ENCODE data around the gene VWA8.

VWA8 gene

DNA sequence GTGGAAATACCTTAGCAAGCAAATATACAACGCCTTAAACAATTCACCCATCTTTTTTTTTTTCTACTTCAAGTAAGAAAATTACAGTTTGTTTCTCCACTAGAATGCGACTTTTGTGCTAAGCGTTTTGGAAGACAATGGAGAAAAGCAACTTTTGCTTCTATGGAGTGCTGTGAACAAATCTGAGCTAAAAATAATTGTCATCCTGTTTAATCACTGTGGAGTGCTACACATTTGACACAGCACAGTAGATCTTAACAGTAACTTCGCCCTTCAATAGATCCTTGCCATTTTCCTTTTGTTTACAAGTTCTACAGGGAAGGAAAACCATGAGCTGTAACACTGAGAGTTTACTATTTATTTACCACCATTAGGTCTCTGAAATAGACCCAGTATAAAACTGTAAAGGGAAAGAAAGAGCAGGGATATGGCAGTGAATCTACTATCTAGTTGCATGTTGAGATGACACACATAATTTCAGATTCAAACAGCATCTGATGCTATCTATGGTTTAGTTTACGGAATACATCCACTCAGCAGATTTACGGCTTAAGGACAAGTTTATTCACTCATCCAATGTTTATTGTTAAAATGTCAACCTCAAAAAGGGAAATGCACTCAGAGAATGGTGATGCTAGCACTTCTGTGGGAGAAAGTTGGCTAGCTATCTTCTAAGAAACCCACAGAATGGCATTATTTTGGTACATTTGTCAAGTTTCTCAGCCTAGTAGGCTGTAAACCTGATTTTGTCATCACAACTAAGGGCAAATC lies 175.3 kb downstream of the VWA8 start:
- Histone ChIP-seq H3K36me3 (replicated peaks) (no peaks in the 10 kb centered on the region), H3K4me3 (ENCODE audit: low read depth, low read length) (no peak overlapping the region), H3K27ac (no peak overlapping the region), H3K27me3 (replicated peaks) (no peaks in the 10 kb centered on the region)
- in situ Hi-C loops (cut with HindIII; ENCODE audit: low pct_ligation_motif_present, low sequenced_read_pairs), result no loop called here
- DNase-seq, result no peak
- TF ChIP-seq, protein P1, sequence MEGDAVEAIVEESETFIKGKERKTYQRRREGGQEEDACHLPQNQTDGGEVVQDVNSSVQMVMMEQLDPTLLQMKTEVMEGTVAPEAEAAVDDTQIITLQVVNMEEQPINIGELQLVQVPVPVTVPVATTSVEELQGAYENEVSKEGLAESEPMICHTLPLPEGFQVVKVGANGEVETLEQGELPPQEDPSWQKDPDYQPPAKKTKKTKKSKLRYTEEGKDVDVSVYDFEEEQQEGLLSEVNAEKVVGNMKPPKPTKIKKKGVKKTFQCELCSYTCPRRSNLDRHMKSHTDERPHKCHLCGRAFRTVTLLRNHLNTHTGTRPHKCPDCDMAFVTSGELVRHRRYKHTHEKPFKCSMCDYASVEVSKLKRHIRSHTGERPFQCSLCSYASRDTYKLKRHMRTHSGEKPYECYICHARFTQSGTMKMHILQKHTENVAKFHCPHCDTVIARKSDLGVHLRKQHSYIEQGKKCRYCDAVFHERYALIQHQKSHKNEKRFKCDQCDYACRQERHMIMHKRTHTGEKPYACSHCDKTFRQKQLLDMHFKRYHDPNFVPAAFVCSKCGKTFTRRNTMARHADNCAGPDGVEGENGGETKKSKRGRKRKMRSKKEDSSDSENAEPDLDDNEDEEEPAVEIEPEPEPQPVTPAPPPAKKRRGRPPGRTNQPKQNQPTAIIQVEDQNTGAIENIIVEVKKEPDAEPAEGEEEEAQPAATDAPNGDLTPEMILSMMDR (IDR thresholded peaks at IDR 0.05; ENCODE audit: low read depth, low read length, missing control alignments), result no peak

DNA sequence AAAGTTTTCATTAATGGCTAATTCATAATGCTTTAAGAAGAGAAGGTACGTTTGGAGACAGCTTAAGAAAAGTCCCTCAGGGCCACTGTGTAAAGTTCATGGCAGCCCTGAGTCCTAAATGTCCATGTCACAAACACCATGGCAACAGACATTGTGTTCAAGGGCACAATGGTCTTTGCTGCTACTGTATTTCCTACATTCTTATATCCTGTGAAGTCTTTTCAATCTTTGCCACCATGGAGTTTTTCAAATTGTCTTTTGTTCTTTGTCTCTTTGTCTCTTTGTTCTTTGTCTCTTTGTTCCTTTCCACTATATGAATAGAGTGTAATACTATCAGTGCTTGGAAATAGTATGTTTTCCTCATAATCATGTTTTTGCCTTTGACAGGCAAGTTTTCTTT lies 178.8 kb downstream of the VWA8 start:
- no peak overlapping the region for H3K27ac ChIP-seq
- TF ChIP-seq, protein P1 (IDR thresholded peaks at IDR 0.05; ENCODE audit: low read depth, low read length, missing control alignments), result no peak
- H3K36me3 ChIP-seq (replicated peaks), result no peaks in the 10 kb centered on the region
- no peaks in the 10 kb centered on the region for H3K27me3 ChIP-seq (replicated peaks)
- no peak for DNase-seq
- in situ Hi-C loops (cut with HindIII; ENCODE audit: low pct_ligation_motif_present, low sequenced_read_pairs), result no loop called here
- no peak overlapping the region for H3K4me3 ChIP-seq (ENCODE audit: low read depth, low read length)

DNA sequence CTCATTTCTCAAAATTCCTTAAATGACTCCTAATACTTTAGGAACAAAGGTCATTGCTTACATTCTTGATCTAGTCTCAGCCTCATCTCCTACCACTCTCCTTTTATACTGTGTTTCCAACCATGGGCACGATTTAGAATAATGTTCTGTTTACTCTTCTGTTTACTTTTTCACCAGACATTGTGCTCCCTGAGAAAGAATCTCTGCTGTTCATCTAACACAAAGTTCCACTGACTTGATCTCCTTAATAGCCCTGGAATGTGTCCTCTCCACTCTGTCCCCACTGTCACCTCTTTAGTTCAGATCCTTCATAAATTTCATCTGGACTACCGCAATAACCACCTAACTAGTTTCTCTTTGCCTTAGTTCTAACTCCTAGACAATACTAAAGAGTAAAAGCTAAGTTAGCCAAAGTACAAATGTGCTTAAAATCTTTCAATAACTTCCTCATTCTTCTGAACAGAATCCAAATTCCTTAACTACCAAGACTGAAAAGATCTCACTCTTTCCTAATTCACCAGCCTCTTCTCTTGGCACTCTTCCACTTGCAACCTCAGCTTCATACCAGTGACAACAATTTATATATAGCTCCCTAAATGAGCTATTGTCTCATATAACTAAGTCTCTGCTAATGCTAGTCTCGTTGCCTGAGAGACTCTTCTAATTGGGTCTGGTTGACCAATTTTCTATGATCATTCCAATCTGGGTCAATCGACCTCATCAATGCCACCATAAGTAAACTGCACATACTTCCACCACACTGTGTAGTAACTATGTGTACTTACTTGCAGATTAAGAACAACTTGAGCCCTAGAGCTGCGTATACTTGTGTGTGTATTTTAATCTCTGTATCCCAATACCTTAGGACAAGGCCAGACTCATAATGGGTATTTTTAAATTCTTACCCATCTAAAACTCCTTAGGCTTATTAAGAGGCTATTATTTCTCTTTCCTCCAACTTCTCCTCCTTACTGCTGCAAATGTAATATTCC lies 179.9 kb downstream of the VWA8 start:
- Histone ChIP-seq H3K36me3 (replicated peaks) (no peaks in the 10 kb centered on the region), H3K27ac (peak overlapping the region; percentile 17), H3K27me3 (replicated peaks) (no peaks in the 10 kb centered on the region), H3K4me3 (ENCODE audit: low read depth, low read length) (no peak overlapping the region)
- peak; percentile 60 for DNase-seq
- in situ Hi-C loops (cut with HindIII; ENCODE audit: low pct_ligation_motif_present, low sequenced_read_pairs), result no loop called here
- TF ChIP-seq, protein P1 (IDR thresholded peaks at IDR 0.05; ENCODE audit: low read depth, low read length, missing control alignments), result no peak

DNA sequence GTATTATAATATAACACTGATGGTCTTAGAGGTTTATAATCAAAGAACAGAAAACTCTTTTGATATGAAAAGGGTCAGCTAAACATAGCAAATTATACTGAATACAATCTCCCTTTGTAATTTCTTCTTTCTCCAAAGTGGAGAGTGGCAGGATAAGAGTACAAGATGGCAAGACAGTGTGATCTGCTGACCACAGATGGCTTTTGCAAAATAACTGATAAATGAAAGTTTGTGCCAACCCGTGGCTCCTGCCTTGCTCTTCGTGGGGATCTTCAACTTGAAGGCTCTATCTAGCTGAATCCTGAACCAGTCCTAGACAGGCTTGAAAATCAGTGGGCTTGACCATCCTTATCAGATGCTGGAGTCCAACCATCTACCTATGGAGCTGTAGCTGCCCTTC lies 185.7 kb downstream of the VWA8 start:
- in situ Hi-C loops (cut with HindIII; ENCODE audit: low pct_ligation_motif_present, low sequenced_read_pairs), result no loop called here
- no peak for DNase-seq
- Histone ChIP-seq H3K27ac (no peak overlapping the region), H3K27me3 (replicated peaks) (no peaks in the 10 kb centered on the region), H3K4me3 (ENCODE audit: low read depth, low read length) (no peak overlapping the region), H3K36me3 (replicated peaks) (peaks cover 2% of the 10 kb centered on the region)
- TF ChIP-seq, protein P1 (IDR thresholded peaks at IDR 0.05; ENCODE audit: low read depth, low read length, missing control alignments), result no peak

DNA sequence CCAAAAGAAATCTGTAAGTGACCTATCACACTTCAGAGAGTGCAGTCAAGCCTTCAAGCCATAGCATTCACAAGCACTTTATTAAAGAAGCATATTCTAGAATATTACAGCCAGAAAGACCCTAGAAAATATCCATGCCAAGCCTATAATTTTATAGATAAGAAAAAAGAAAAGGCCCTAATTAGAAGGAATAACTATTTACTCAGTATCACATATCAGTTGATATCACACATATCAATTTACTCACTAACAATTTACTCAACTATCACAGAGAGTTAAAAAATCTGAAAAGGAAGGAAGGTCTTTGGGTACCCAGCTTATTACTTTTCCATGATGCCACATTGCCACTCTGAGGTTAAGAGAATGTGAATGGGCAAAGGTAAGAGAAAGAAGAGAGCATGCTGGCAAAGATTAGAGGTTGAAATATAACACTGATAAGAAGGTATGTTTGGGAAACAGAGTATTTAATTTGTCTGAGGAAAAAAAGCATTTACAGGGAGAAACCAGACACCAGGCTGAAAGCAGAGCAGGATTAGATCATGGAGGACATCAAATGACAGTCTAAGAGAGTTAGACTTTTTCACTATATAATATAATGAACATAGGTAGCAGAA lies 186.2 kb downstream of the VWA8 start:
- TF ChIP-seq, protein P1 (IDR thresholded peaks at IDR 0.05; ENCODE audit: low read depth, low read length, missing control alignments), result no peak
- DNase-seq, result no peak
- Histone ChIP-seq H3K27ac (no peak overlapping the region), H3K36me3 (replicated peaks) (peaks cover 2% of the 10 kb centered on the region), H3K4me3 (ENCODE audit: low read depth, low read length) (no peak overlapping the region), H3K27me3 (replicated peaks) (no peaks in the 10 kb centered on the region)
- in situ Hi-C loops (cut with HindIII; ENCODE audit: low pct_ligation_motif_present, low sequenced_read_pairs), result no loop called here
